Measurements from ENCODE around the gene HOXA9.

GRCh38 chr7:27182861-27183681, 17.7 kb upstream of the HOXA9 start:
- no peak for TF ChIP-seq POLR2A (IDR thresholded peaks at IDR 0.05; ENCODE audit: low read depth, low read length)
- no peak for TF ChIP-seq POLR2AphosphoS5 (IDR thresholded peaks at IDR 0.05; ENCODE audit: low read depth, low read length)
